ENCODE results near the gene IL1RAPL2. TPM values are rescaled to one million over a fixed set of nuclear protein-coding genes. Genes with fewer than 3 reads are reported as not detected.
A peak's percentile ranks its signal among the peaks of the same experiment; 100 is the strongest.

The IL1RAPL2 gene
- total and polyA plus RNA-seq, 2 of the 4 experiments (the other 2 are of a cell fraction): 0.03 TPM; not detected in 1

GRCh38 chrX:104921584-104922205 lies 355.7 kb downstream of the IL1RAPL2 start:
- Histone ChIP-seq H3K9me3 (ENCODE audit: control insufficient read depth, insufficient read depth, low read length) (no peaks in the 10 kb centered on the region), H3K4me3 (ENCODE audit: insufficient read depth, low read depth, low read length) (no peak overlapping the region), H3K23ac (ENCODE audit: low read depth, low read length) (no peak overlapping the region), H4K20me1 (ENCODE audit: insufficient read depth, low read length) (no peaks in the 10 kb centered on the region), H3K4me1 (ENCODE audit: control insufficient read depth, insufficient read depth, low read length) (no peaks in the 10 kb centered on the region), H3K9ac (ENCODE audit: low read depth, low read length) (no peak overlapping the region), H4K8ac (ENCODE audit: low read depth in 2 of 2, low read length in 2 of 2) (no peak overlapping the region), H3K79me1 (ENCODE audit: low read depth in 1 of 2, low read length in 2 of 2) (no peaks in the 10 kb centered on the region), H2BK120ac (ENCODE audit: low read depth, low read length) (no peak overlapping the region), H3K27me3 (ENCODE audit: control insufficient read depth, insufficient read depth, low read length) (no peaks in the 10 kb centered on the region), H4K5ac (ENCODE audit: low read depth, low read length) (no peak overlapping the region), H3K4ac (ENCODE audit: low read depth, low read length) (no peak overlapping the region), H3K18ac (ENCODE audit: low read depth, low read length) (no peak overlapping the region), H3K27ac (ENCODE audit: insufficient read depth, low read length) (no peak overlapping the region), H3K14ac (replicated peaks; ENCODE audit: low read depth, low read length) (no peak overlapping the region), H3K4me2 (ENCODE audit: low read depth, low read length) (no peak overlapping the region), H3K56ac (ENCODE audit: extremely low read depth, insufficient read depth, low read length) (no peak overlapping the region), H2AK5ac (ENCODE audit: low read depth, low read length) (no peak overlapping the region), H3K9me1 (ENCODE audit: insufficient read depth, low read length) (no peaks in the 10 kb centered on the region), H2BK5ac (ENCODE audit: low read depth, low read length, poor library complexity, severe bottlenecking) (no peak overlapping the region), H2BK20ac (ENCODE audit: low read depth, low read length) (no peak overlapping the region), H2AFZ (replicated peaks; ENCODE audit: low read length, poor library complexity) (peak overlapping the region; percentile 35), H2BK15ac (ENCODE audit: low read depth, low read length) (no peak overlapping the region), H3K36me3 (ENCODE audit: control insufficient read depth, insufficient read depth, low read length) (no peaks in the 10 kb centered on the region), H4K91ac (ENCODE audit: insufficient read depth, low read depth, low read length) (no peak overlapping the region), H2AK9ac (replicated peaks; ENCODE audit: low read depth, low read length, poor library complexity) (peak overlapping the region; percentile 55)
- whole genome bisulfite sequencing, 2 experiments (ENCODE audit: extremely low coverage in 2 of 2, insufficient read length in 1 of 2): 75% methylated on average over 2 of the region's 9 CpGs; no CpG with 5 or more reads in 1 of the 2 experiments
- no peak for DNase-seq
- in situ Hi-C loops (cut with MboI; ENCODE audit: low sequenced_read_pairs) (no loop called here), intact Hi-C loops (cut with micrococcal nuclease) (no loop called here), dilution Hi-C loops (cut with HindIII; ENCODE audit: low sequenced_read_pairs, unreplicated experiment) (no loop called here)
- no peak for ATAC-seq (ENCODE audit: low read depth)
- ChIA-PET POLR2A (ENCODE audit: unreplicated experiment) (no interaction called here), CTCF (interaction anchor here (0.7 to 1.5 kb wide), 5 partner anchors 9 to 192 kb away, joined by 3 to 10 read pairs (median 5); no protein-coding TSS in a partner anchor)
- TF ChIP-seq MAFK (IDR thresholded peaks at IDR 0.05; ENCODE audit: low read depth, low read length) (no peak), RFX5 (IDR thresholded peaks at IDR 0.05; ENCODE audit: low read depth, low read length) (no peak), NFE2L2 (IDR thresholded peaks at IDR 0.05; ENCODE audit: low read depth, low read length) (no peak), CTCF (conservative IDR thresholded peaks at IDR 0.05; ENCODE audit: low read depth, low read length) (no peak), ELK1 (IDR thresholded peaks at IDR 0.05; ENCODE audit: borderline replicate concordance, low read depth, low read length) (no peak), USF2 (IDR thresholded peaks at IDR 0.05; ENCODE audit: low read depth, low read length) (no peak), POLR2A (IDR thresholded peaks at IDR 0.05; ENCODE audit: low read depth, low read length) (no peak)
- no TSS peak for BruUV-seq (replicated peaks)
